Endothelial cell of umbilical vein (primary cell): ENCODE data around the gene ODAD3. TPM values are rescaled to one million over a fixed set of nuclear protein-coding genes. Genes with fewer than 3 reads are reported as not detected.

ENCODE experiments used
- BruUV-seq: library from RNA; stranded (reverse); fragments of 400-500 nt; replicated peaks from 2 replicates; lab custom pipeline; 2021; lab: Mats Ljungman, UMichigan
- CTCF ChIA-PET: fragments of 300-600, 350-600 bp; sonication (Branson Sonifier 250); formaldehyde crosslinking; loops from one replicate; lab custom pipeline; 2021; ENCODE audit warnings: antibody characterized with exemption, inconsistent platforms; lab: Charles Lee
- POLR2A ChIA-PET: fragments of 300-600, 350-600 bp; sonication (Branson Sonifier 250); formaldehyde crosslinking; loops from one replicate; lab custom pipeline; 2021; ENCODE audit warnings: antibody characterized with exemption, inconsistent platforms; lab: Charles Lee
- DNase-seq: peaks from one replicate; pipeline ENCODE4 v3.0.0-alpha.2; 2011; ENCODE audit warnings: low read depth, low spot score
- FAIRE-seq: peaks from 2 replicates; lab custom pipeline; 2011; peaks lifted over from hg19 to GRCh38; lab: Jason Lieb, UNC
- H2AFZ ChIP-seq: 2 replicates; pipeline ENCODE4 v1.6.0; 2012; ENCODE audit warnings: low read depth, low read length, control low read depth, inconsistent platforms
- H3K27ac ChIP-seq: 2 replicates; pipeline ENCODE4 v1.5.1; 2011; ENCODE audit warnings: low read depth, mild to moderate bottlenecking, control low read depth, low read length, moderate library complexity; ENCODE audit not compliant: insufficient read depth
- H3K27me3 ChIP-seq, 2 experiments: 2 replicates each; pipeline versions ENCODE4 v1.6.0 to v1.6.1; 2011; ENCODE audit warnings: low read length in 2 of 2, mixed read lengths in 1 of 2; ENCODE audit not compliant: control insufficient read depth in 2 of 2, insufficient read depth in 2 of 2
- H3K36me3 ChIP-seq, 2 experiments: 2 replicates in 1 of 2; 3 replicates in 1 of 2; pipeline ENCODE4 v1.5.1; 2011; ENCODE audit warnings: low read length in 2 of 2, mild to moderate bottlenecking in 1 of 2, moderate library complexity in 1 of 2; ENCODE audit not compliant: control insufficient read depth in 2 of 2, insufficient read depth in 2 of 2; ENCODE audit errors: extremely low read depth in 1 of 2
- H3K4me1 ChIP-seq: 3 replicates; pipeline ENCODE4 v1.5.1; 2011; ENCODE audit warnings: mild to moderate bottlenecking, low read length; ENCODE audit not compliant: control insufficient read depth, insufficient read depth; ENCODE audit errors: extremely low read depth
- H3K4me2 ChIP-seq: 2 replicates; pipeline ENCODE4 v1.6.1; 2011; ENCODE audit warnings: low read length, control low read depth, mixed read lengths; ENCODE audit not compliant: insufficient read depth
- H3K4me3 ChIP-seq, 3 experiments: fragments of 200-600 bp in 1 of 3; sonication (generic), shearing (Covaris generic) in 1 of 3; replicated peaks in 1 of 3; 2 replicates each; pipeline ENCODE4 v1.5.1; 2011 to 2016; ENCODE audit warnings: control low read depth in 3 of 3, low read length in 3 of 3, mild to moderate bottlenecking in 2 of 3, inconsistent platforms in 1 of 3, low read depth in 1 of 3, moderate library complexity in 1 of 3; ENCODE audit not compliant: insufficient read depth in 1 of 3
- H3K79me2 ChIP-seq: 2 replicates; pipeline ENCODE4 v1.6.0; 2012; ENCODE audit warnings: low read length, inconsistent platforms; ENCODE audit not compliant: control insufficient read depth, insufficient read depth
- H3K9ac ChIP-seq: replicated peaks from 2 replicates; pipeline ENCODE3; 2011; ENCODE audit warnings: low read length, control low read depth; ENCODE audit not compliant: insufficient read depth; ENCODE audit errors: extremely low read depth
- H3K9me1 ChIP-seq: replicated peaks from 3 replicates; pipeline ENCODE4 v1.6.0; 2011; ENCODE audit warnings: mild to moderate bottlenecking, low read length; ENCODE audit not compliant: control insufficient read depth, insufficient read depth; ENCODE audit errors: extremely low read depth
- H3K9me3 ChIP-seq: replicated peaks from 2 replicates; pipeline ENCODE4 v1.5.1; 2012; ENCODE audit warnings: low read length, inconsistent platforms; ENCODE audit not compliant: control insufficient read depth, insufficient read depth
- H4K20me1 ChIP-seq: replicated peaks from 2 replicates; pipeline ENCODE3; 2011; ENCODE audit warnings: mild to moderate bottlenecking, low read length; ENCODE audit not compliant: control insufficient read depth, insufficient read depth; ENCODE audit errors: extremely low read depth
- EZH2 ChIP-seq: IDR thresholded peaks from 2 replicates; pipeline ENCODE4 v1.6.1; 2012; ENCODE audit warnings: borderline replicate concordance, low read depth, mild to moderate bottlenecking, moderate library complexity, low read length, inconsistent platforms; ENCODE audit not compliant: severe bottlenecking
- FOS ChIP-seq: IDR thresholded peaks from 2 replicates; pipeline ENCODE4 v1.6.1; 2011; ENCODE audit warnings: mild to moderate bottlenecking, low read length, moderate library complexity, borderline replicate concordance; ENCODE audit not compliant: insufficient read depth
- GATA2 ChIP-seq: IDR thresholded peaks from 2 replicates; pipeline ENCODE4 v1.7.0; 2011; ENCODE audit warnings: low read depth, mild to moderate bottlenecking, moderate library complexity, mixed read lengths, low read length; ENCODE audit not compliant: insufficient read length, insufficient read depth
- JUN ChIP-seq: IDR thresholded peaks from 2 replicates; pipeline ENCODE4 v1.6.1; 2011; ENCODE audit warnings: borderline replicate concordance, low read depth; ENCODE audit not compliant: insufficient read length, insufficient read depth
- MYC ChIP-seq: IDR thresholded peaks from one replicate; pipeline ENCODE4 v1.6.1; 2011; ENCODE audit warnings: mild to moderate bottlenecking, low read depth, low read length
- POLR2A ChIP-seq: IDR thresholded peaks from 2 replicates; pipeline ENCODE4 v1.6.1; 2012; ENCODE audit warnings: low read depth, mild to moderate bottlenecking, control low read depth, low read length
- POLR2AphosphoS5 ChIP-seq: IDR thresholded peaks from 2 replicates; pipeline ENCODE4 v1.6.1; 2012; ENCODE audit warnings: low read depth, mild to moderate bottlenecking, control low read depth, low read length, moderate library complexity; ENCODE audit not compliant: insufficient read depth
- dilution Hi-C: fragments of 300-500 bp; cut with MboI; formaldehyde crosslinking; loops from one replicate; pipeline ENCODE4 v1.15.0; 2019; ENCODE audit warnings: low sequenced_read_pairs; ENCODE audit not compliant: extremely low pct_ligation_motif_present
- intact Hi-C: fragments of 100-400 bp; cut with micrococcal nuclease; formaldehyde crosslinking; loops from one replicate; pipeline ENCODE4 v1.10.0; 2022
- polyA plus RNA-seq, 4 experiments: library from polyadenylated mRNA; depleted of rRNA in 3 of 4; stranded (reverse) in 3 of 4; unstranded in 1 of 4; fragments of >200 nt; gene quantifications; 2 replicates each; pipeline versions ENCODE4 v1.2.1 to v1.2.3, GENCODE V29; 2011 to 2012; ENCODE audit warnings: missing spikeins in 1 of 4
- total RNA-seq: library from RNA; stranded (reverse); gene quantifications from 2 replicates; pipeline ENCODE4 v1.2.3, GENCODE V29; 2021
- TF ChIP-seq, protein P1 (sequence below), 2 donors: IDR thresholded peaks; 1 replicate in 1 of 2; 2 replicates in 1 of 2; pipeline ENCODE4 v1.5.1; 2011; ENCODE audit warnings: low read length in 2 of 2, mild to moderate bottlenecking in 2 of 2, moderate library complexity in 2 of 2, control low read depth in 1 of 2, inconsistent platforms in 1 of 2, low read depth in 1 of 2; ENCODE audit not compliant: insufficient read depth in 1 of 2; ENCODE audit errors: extremely low read depth in 1 of 2
- TF ChIP-seq, protein P2 (sequence below): IDR thresholded peaks from 2 replicates; pipeline ENCODE4 v1.6.1; 2011; ENCODE audit not compliant: insufficient read depth, insufficient read length

ODAD3 gene
- total and polyA plus RNA-seq, 2 donors (not counting 3 experiments of a cell fraction or from before 2014, with no cell fraction given) = 0.14 to 0.97 TPM

- H3K27ac ChIP-seq = no peak overlapping the region
- CTCF ChIA-PET = no interaction called here
- no peaks in the 10 kb centered on the region for H4K20me1 ChIP-seq
- no TSS peak for BruUV-seq
- H3K4me1 ChIP-seq = no peaks in the 10 kb centered on the region
- H3K27me3 ChIP-seq = no peaks in the 10 kb centered on the region
- TF ChIP-seq JUN = no peak
- DNase-seq = no peak
- H3K4me2 ChIP-seq = no peak overlapping the region
- no peak overlapping the region for H3K9ac ChIP-seq
- H3K36me3 ChIP-seq = no peaks in the 10 kb centered on the region
- no peak for FAIRE-seq
- POLR2A ChIA-PET = no interaction called here
- H3K9me3 ChIP-seq = no peaks in the 10 kb centered on the region
- no peak overlapping the region for H2AFZ ChIP-seq
- intact Hi-C loops (no loop called here), dilution Hi-C loops (no loop called here)
- H3K79me2 ChIP-seq = no peaks in the 10 kb centered on the region
- H3K4me3 ChIP-seq = no peak overlapping the region
- no peaks in the 10 kb centered on the region for H3K9me1 ChIP-seq
Measured at GRCh38 chr19:11399667-11400066, 35.3 kb downstream of the ODAD3 start.

DNA sequence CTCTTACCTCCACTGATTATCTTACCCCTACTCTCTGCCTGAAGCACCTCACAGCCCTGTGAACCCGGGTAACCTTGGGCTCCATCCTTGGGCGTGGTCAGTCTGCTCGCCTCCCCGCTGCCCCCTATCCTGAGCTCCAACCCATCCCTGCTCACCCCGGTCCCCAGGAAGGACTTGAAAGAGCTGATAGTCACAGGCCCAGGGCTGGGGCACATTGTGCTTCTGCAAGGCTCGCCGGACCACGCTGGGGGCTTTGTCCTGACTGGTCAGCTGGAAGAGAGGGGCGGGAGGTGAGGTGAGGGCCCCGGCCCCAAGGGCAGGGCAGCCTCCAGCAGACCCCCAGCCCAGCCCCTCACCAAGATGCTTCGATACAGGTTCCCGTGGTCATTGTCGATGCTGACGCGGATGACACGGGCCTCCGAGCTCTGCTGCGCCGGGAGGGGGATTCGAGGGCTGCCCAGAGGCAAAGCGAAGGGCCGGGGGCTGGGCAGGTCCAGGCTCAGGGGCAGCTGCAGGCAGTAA is 37.8 kb downstream of the ODAD3 start:
- BruUV-seq = no TSS peak
- Histone ChIP-seq H3K9ac (no peak overlapping the region), H3K27me3 (no peaks in the 10 kb centered on the region), H3K9me3 (no peaks in the 10 kb centered on the region), H4K20me1 (no peaks in the 10 kb centered on the region), H3K4me3 (no peak overlapping the region), H3K4me2 (no peak overlapping the region), H3K4me1 (no peaks in the 10 kb centered on the region), H2AFZ (no peak overlapping the region), H3K36me3 (no peaks in the 10 kb centered on the region), H3K27ac (no peak overlapping the region), H3K9me1 (no peaks in the 10 kb centered on the region), H3K79me2 (no peaks in the 10 kb centered on the region)
- ChIA-PET POLR2A (no interaction called here), CTCF (interaction anchor here (1.0 to 2.2 kb wide), 2 partner anchors 14 to 38 kb away, joined by 3 to 6 read pairs; partner anchors contain the start of genes ODAD3 and PRKCSH)
- dilution Hi-C loops (no loop called here), intact Hi-C loops (no loop called here)
- TF ChIP-seq GATA2 (no peak), POLR2A (no peak), EZH2 (no peak), POLR2AphosphoS5 (no peak), JUN (no peak), FOS (no peak), MYC (no peak)
- TF ChIP-seq, protein P1, sequence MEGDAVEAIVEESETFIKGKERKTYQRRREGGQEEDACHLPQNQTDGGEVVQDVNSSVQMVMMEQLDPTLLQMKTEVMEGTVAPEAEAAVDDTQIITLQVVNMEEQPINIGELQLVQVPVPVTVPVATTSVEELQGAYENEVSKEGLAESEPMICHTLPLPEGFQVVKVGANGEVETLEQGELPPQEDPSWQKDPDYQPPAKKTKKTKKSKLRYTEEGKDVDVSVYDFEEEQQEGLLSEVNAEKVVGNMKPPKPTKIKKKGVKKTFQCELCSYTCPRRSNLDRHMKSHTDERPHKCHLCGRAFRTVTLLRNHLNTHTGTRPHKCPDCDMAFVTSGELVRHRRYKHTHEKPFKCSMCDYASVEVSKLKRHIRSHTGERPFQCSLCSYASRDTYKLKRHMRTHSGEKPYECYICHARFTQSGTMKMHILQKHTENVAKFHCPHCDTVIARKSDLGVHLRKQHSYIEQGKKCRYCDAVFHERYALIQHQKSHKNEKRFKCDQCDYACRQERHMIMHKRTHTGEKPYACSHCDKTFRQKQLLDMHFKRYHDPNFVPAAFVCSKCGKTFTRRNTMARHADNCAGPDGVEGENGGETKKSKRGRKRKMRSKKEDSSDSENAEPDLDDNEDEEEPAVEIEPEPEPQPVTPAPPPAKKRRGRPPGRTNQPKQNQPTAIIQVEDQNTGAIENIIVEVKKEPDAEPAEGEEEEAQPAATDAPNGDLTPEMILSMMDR (IDR thresholded peaks at IDR 0.05; ENCODE audit: extremely low read depth in 1 of 2, insufficient read depth in 1 of 2, low read depth in 1 of 2, low read length in 2 of 2) = no peak
- TF ChIP-seq, protein P2, sequence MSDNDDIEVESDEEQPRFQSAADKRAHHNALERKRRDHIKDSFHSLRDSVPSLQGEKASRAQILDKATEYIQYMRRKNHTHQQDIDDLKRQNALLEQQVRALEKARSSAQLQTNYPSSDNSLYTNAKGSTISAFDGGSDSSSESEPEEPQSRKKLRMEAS = no peak
- FAIRE-seq (no peak), DNase-seq (no peak)
